ENCODE results near the gene SRSF2. TPM values are rescaled to one million over a fixed set of nuclear protein-coding genes. Genes with fewer than 3 reads are reported as not detected.

SRSF2 gene
- total RNA-seq, 1 donor: 152 TPM

GRCh38 chr17:76684756-76685155, 52.4 kb downstream of the SRSF2 start:
- DNase-seq (ENCODE audit: low read depth): no peak
- TF ChIP-seq, protein P1, sequence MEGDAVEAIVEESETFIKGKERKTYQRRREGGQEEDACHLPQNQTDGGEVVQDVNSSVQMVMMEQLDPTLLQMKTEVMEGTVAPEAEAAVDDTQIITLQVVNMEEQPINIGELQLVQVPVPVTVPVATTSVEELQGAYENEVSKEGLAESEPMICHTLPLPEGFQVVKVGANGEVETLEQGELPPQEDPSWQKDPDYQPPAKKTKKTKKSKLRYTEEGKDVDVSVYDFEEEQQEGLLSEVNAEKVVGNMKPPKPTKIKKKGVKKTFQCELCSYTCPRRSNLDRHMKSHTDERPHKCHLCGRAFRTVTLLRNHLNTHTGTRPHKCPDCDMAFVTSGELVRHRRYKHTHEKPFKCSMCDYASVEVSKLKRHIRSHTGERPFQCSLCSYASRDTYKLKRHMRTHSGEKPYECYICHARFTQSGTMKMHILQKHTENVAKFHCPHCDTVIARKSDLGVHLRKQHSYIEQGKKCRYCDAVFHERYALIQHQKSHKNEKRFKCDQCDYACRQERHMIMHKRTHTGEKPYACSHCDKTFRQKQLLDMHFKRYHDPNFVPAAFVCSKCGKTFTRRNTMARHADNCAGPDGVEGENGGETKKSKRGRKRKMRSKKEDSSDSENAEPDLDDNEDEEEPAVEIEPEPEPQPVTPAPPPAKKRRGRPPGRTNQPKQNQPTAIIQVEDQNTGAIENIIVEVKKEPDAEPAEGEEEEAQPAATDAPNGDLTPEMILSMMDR (IDR thresholded peaks at IDR 0.05; ENCODE audit: insufficient read depth, low read depth, low read length): no peak
- H3K4me3 ChIP-seq (ENCODE audit: low read depth, low read length): no peak overlapping the region

Small RNA genes lying within 50 kb of the gene (small RNA-seq; reads per million reads assigned to genes)
- gene AC005837.3: not detected
- not detected for gene RF02271
- not detected for gene RNU6-97P
- not detected for gene RNY4P36

Other genes with a start within 250 kb of the SRSF2 start
- 13.4 and 14.2 TPM in 2 replicates for gene RHBDF2, start 235.9 kb downstream of the SRSF2 start, total RNA-seq
- gene CYGB, start 199.6 kb downstream of the SRSF2 start, total RNA-seq: 11.7 and 14.2 TPM in 2 replicates
- 1.6 and 2.2 TPM in 2 replicates for gene PRCD, start 197.3 kb downstream of the SRSF2 start, total RNA-seq
- 0.86 and 1.9 TPM in 2 replicates for gene ST6GALNAC2, start 151.5 kb downstream of the SRSF2 start, total RNA-seq
- gene ST6GALNAC1, start 93.6 kb downstream of the SRSF2 start, total RNA-seq: not detected in 2 replicates
- 244 and 267 TPM in 2 replicates for gene MXRA7, start 26.4 kb downstream of the SRSF2 start, total RNA-seq
- gene JMJD6, start 10.7 kb downstream of the SRSF2 start, total RNA-seq: 24.2 and 25.8 TPM in 2 replicates
- gene METTL23, start 10.5 kb downstream of the SRSF2 start, total RNA-seq: 27.1 and 30.2 TPM in 2 replicates
- 31.9 and 44.5 TPM in 2 replicates for gene MFSD11, start 788 bp upstream of the SRSF2 start, total RNA-seq
- 0.32 and 0.43 TPM in 2 replicates for gene MGAT5B, start 131.1 kb upstream of the SRSF2 start, total RNA-seq

Measured in fibroblast of villous mesenchyme (primary cell).